ENCODE measurements around the gene CENPU.

CENPU gene

GRCh38 chr4:184712322-184712721 lies 21.6 kb downstream of the CENPU start:
- no peak for DNase-seq (ENCODE audit: low spot score)

DNA sequence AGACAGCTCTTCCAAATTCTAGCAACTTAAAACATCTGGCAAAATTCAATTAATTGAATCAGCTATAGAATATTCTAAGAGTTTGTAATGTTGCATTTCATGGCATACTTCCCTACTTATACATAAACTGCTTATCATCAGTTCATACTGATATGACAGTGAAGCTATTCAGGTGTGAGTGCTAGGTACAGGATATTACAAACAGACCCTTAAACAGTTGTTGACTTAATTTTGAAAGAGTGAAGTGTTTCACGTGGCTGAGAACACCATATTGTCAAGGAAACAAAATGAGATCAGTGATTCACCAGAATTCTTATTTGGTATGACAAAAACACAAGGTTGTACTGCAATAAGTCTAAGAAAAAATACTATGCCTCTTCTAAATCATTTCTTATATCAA lies 27.4 kb downstream of the CENPU start:
- no peak for DNase-seq (ENCODE audit: low spot score)

GRCh38 chr4:184705692-184706091 lies 28.2 kb downstream of the CENPU start:
- no peak for DNase-seq (ENCODE audit: low spot score)

DNA sequence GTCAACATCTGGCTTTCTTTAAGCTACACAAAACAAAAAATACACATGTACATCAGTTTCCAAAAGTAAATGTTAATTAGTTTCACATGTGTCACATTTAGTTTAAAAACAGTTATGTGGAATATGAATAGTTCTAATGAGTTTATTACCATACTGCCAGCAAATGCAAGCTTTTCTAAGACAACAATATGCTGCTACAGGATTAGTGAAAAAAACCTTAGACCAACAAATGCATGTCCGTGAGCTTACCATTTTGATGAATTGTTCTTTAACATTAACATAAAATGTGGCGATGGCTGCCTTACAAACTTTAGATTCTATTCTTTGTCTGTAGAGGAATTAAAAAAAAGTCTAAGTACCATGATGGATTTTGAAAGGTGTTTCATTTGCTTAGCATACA lies 31.8 kb downstream of the CENPU start:
- no peak for DNase-seq (ENCODE audit: low spot score)

GRCh38 chr4:184699941-184700340 lies 34.0 kb downstream of the CENPU start:
- DNase-seq (ENCODE audit: low spot score): peak; percentile 8

- DNase-seq (ENCODE audit: low spot score): no peak
Observed at GRCh38 chr4:184697956-184698355, 35.9 kb downstream of the CENPU start.

DNA sequence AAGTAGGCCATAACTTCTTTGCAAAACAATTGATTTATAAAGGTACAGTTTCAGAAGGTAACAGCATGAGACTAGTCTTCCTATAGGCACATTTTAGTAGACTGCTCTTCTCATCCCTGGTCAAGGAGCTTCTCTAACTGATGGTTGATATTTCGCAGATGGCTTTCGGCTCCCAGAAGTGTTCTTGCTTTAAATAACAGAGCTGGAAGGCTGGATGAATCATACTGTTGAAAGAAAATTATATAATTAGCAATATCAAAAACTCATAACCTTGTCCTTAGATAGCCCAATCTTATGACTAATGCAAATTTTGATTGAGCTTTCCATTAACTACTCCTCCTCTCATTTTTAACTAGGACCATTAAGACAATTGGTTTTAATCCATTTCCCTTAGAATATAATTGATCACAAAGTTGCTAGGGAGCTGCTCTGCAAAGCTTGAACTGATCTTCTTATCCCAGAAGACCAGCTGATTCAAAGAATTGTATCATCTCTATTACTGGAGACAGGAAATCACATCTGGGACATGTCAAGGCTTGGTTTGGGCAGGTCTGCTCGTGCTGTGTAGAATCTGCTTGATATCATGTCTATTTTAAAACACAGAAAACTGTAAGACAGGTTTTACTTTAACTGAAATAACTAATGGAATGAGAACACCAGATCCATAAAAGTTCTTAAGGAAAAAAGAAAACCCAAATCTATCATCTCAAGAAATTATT lies 38.6 kb downstream of the CENPU start:
- DNase-seq (ENCODE audit: low spot score): no peak

DNA sequence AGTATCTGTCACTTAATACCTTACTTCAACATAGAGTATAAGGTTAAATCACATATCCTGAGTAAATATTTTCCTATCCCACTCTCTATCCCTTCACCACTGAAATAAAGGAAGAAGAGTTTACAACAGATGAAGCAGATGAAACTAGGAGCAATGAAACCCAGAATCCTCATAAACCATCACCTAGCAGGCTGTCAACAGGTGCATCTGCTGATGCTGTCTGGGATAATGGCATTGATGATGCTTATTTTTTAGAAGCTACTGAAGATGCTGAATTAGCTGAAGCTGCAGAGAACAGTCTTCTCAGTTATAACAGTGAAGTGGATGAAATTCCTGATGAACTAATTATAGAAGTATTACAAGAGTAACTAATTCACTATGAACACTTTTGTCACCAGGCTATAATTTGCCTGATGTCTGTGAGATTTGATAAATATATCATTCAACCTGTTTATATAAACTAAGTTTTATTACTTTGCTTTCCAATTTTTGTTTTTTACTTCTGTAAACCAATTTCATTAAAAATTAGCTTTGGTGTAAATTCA lies 39.4 kb downstream of the CENPU start:
- no peak for DNase-seq (ENCODE audit: low spot score)

- no peak for DNase-seq (ENCODE audit: low spot score)
Observed at GRCh38 chr4:184693056-184693455, 40.8 kb downstream of the CENPU start.

DNA sequence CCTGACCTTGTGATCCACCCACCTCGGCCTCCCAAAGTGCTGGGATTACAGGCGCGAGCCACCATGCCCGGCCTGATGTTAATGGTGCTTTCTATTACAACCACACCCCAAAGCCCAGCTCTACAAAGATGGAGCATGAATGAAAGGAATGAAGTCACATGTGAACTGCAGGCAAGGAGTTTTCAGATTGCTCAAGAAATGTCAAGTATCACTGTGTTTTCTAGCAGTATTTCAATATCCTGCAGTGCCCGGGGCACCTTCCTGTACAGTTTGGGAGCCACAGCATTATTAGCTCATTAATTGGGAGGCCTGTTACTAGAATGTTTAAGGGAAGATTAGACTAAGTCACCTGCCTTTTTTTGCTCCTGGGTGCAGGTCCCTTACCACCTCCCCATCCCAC lies 44.2 kb downstream of the CENPU start:
- DNase-seq (ENCODE audit: low spot score): no peak

DNA sequence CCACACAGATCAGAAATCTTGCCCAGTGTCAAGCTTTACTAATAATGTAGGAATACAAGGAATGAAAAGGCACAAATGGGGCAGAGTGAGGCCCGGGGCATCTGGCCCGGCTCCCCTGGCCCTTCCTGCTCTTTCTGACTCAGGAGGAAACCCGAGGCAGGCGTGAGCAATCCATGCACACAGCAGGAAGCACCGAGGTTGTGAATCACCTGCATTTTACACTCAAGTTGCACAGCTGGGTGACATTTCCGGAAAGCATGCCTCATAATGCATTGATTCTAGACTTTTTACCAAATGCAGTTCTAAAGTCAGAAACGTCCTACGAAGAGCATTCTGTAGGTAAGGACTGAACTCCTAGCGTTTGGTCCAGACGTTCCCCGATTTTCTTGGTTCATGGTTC lies 45.4 kb downstream of the CENPU start:
- DNase-seq (ENCODE audit: low spot score): peak; percentile 60

DNA sequence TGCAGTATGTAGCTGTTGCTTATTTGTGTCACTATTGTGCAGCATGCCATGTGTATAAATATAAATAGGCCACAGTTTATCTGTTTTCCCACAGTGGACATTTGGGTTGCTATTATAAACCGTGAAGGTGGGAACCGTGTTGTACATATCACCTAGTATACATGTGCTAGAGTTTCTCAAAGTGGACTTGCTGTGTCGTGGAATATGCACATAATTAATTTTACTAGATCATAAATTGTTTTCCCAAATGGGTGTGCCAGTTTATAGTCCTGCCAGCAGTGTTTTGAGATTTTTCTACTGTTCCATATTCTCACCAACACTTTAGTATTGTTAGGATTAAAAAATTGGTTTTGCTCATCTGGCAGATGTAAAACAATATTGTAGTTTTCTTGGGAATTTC lies 45.9 kb downstream of the CENPU start:
- no peak for DNase-seq (ENCODE audit: low spot score)

- DNase-seq (ENCODE audit: low spot score): no peak
Observed at GRCh38 chr4:184684491-184685189, 49.3 kb downstream of the CENPU start.

- no peak for DNase-seq (ENCODE audit: low spot score)
Observed at GRCh38 chr4:184681916-184682315, 52.0 kb downstream of the CENPU start.

GRCh38 chr4:184680698-184681097 lies 53.2 kb downstream of the CENPU start:
- DNase-seq (ENCODE audit: low spot score): no peak

- DNase-seq (ENCODE audit: low spot score): no peak
Observed at GRCh38 chr4:184675821-184676492, 57.9 kb downstream of the CENPU start.

- no peak for DNase-seq (ENCODE audit: low spot score)
Observed at GRCh38 chr4:184675018-184675417, 58.9 kb downstream of the CENPU start.

DNA sequence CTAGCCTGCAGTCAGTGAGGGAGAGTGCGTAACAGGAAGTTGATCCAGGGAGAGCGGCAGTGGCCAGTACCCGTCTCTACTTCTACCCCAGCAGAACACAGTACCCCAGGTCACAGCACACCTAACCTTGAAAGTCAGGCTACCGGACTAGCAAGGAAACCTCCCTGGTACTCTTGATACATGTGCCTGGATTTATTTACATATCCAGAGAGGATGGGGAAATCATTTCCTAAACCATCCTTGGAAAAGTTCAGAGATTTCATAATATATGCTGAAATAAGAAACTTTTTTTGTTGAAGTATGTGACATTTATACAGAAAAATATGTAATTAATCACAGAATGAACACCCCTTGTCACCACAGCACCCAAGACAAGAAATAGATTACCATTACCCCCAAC lies 59.9 kb downstream of the CENPU start:
- no peak for DNase-seq (ENCODE audit: low spot score)

- DNase-seq (ENCODE audit: low spot score): no peak
Observed at GRCh38 chr4:184672741-184673140, 61.2 kb downstream of the CENPU start.

DNA sequence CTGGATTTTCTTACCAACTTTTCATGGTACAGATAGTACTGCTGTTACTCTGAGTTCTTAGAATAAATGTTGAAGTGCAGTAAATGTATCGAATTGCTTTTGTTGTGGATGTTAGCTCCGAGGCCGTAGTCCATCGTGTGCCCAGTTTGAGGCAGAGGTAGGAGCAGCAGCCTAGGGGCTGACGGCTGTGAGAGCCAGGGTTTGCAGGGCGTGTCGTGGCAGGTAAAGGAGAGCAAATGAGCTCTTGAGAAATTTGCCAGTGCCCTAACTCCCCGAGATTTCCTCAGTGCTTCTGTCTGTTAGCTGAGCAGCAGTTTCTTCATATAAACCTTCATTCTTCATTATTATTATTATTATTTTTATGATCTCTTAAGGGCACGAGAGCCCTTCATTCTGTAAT lies 62.8 kb downstream of the CENPU start:
- no peak for DNase-seq (ENCODE audit: low spot score)

DNA sequence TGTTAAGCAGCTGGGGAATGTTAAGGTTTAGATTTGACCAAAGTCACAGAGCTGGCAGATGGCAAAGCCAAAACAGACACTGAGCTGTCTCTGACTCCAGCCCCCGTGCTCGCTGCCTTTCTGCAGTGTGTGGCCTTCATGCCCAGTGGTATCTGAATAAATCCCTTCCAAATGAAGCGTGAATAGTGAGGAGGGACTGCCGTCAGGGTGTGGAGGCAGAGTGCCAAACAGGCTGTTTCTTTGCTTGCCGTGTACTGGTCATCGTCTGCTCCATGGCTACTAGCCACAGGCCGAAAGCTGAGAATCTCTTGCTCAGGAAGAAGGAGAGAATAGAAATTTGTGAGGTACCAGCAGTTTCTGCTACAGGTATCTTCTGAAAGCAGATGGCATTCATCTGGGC lies 64.6 kb downstream of the CENPU start:
- no peak for DNase-seq (ENCODE audit: low spot score)

- no peak for DNase-seq (ENCODE audit: low spot score)
Observed at GRCh38 chr4:184668511-184669114, 65.3 kb downstream of the CENPU start.

GRCh38 chr4:184668096-184668495 lies 65.8 kb downstream of the CENPU start:
- DNase-seq (ENCODE audit: low spot score): no peak

Data from AG08396 (cell line).